HCT116 (cell line): ENCODE results near the gene GHRHR.

ENCODE experiments used
- CEBPB ChIP-seq: IDR thresholded peaks from 2 replicates; pipeline ENCODE4 v1.6.1; 2012; ENCODE audit warnings: low read depth
- CTCF ChIP-seq, 3 experiments: fragments of 200-600 bp in 1 of 3; sonication (generic) in 1 of 3; IDR thresholded peaks in 2 of 3; conservative IDR thresholded peaks in 1 of 3; 2 replicates each; pipeline ENCODE4 v1.5.1; 2012 to 2017; ENCODE audit warnings: low read depth in 2 of 3, low read length in 2 of 3, antibody characterized with exemption in 1 of 3, borderline replicate concordance in 1 of 3, control low read depth in 1 of 3, mild to moderate bottlenecking in 1 of 3, mixed read lengths in 1 of 3, mixed run types in 1 of 3, moderate library complexity in 1 of 3; ENCODE audit not compliant: insufficient read depth in 1 of 3
- EGR1 ChIP-seq: IDR thresholded peaks from 2 replicates; pipeline ENCODE4 v1.6.1; 2012; ENCODE audit warnings: low read depth
- EZH2 ChIP-seq: fragments of 200-600 bp; sonication (generic); IDR thresholded peaks from 2 replicates; pipeline ENCODE4 v1.6.1; 2017; ENCODE audit warnings: antibody characterized with exemption, mixed run types
- MAX ChIP-seq: IDR thresholded peaks from 2 replicates; pipeline ENCODE4 v1.6.1; 2012
- POLR2A ChIP-seq: IDR thresholded peaks from 2 replicates; pipeline ENCODE4 v1.7.0; 2011; ENCODE audit warnings: borderline replicate concordance; ENCODE audit not compliant: insufficient read depth, insufficient read length; ENCODE audit errors: extremely low read depth
- POLR2AphosphoS5 ChIP-seq: IDR thresholded peaks from 2 replicates; pipeline ENCODE4 v1.6.1; 2011; ENCODE audit warnings: mild to moderate bottlenecking, low read depth, low read length, moderate library complexity
- RAD21 ChIP-seq: IDR thresholded peaks from 2 replicates; pipeline ENCODE4 v1.6.1; 2012; ENCODE audit warnings: low read depth, mild to moderate bottlenecking
- ZNF274 ChIP-seq: fragments of 200-500 bp; sonication (Bioruptor generic); IDR thresholded peaks from 2 replicates; pipeline ENCODE4 v1.6.1; 2014; ENCODE audit warnings: mild to moderate bottlenecking, low read depth, low read length, inconsistent platforms

- TF ChIP-seq CTCF (IDR thresholded peaks at IDR 0.05 in 2 of 3, conservative IDR thresholded peaks at IDR 0.05 in 1 of 3; ENCODE audit: borderline replicate concordance in 1 of 3, insufficient read depth in 1 of 3, low read depth in 2 of 3, low read length in 2 of 3) (no peak), EZH2 (no peak), POLR2A (no peak), POLR2AphosphoS5 (no peak), ZNF274 (no peak), CEBPB (no peak), RAD21 (no peak), MAX (no peak), EGR1 (no peak)
Observed at GRCh38 chr7:30971440-30971839, 7.7 kb downstream of the GHRHR start.
